ENCODE data around the gene AURKA.

GRCh38 chr20:56409521-56409920 lies 17.5 kb upstream of the AURKA start:
- TF ChIP-seq CTCF (IDR thresholded peaks at IDR 0.05) (no peak), REST (IDR thresholded peaks at IDR 0.05; ENCODE audit: insufficient read depth in 1 of 2, low read depth in 2 of 2, low read length in 1 of 2) (no peak), POLR2AphosphoS5 (IDR thresholded peaks at IDR 0.05; ENCODE audit: low read depth, low read length) (no peak), SIN3A (IDR thresholded peaks at IDR 0.05; ENCODE audit: borderline replicate concordance, insufficient read depth, low read depth, low read length) (no peak), TCF7L2 (IDR thresholded peaks at IDR 0.05; ENCODE audit: low read depth, low read length) (no peak)

All from Panc1 (cell line).